ENCODE measurements around the gene UMOD. TPM values are rescaled to one million over a fixed set of nuclear protein-coding genes. Genes with fewer than 3 reads are reported as not detected.

UMOD gene
- total RNA-seq, 4 donors from 2014 or later = not detected

GRCh38 chr16:20329392-20330138 lies 22.9 kb downstream of the UMOD start:
- TF ChIP-seq CTCF (IDR thresholded peaks at IDR 0.05; ENCODE audit: low read depth) = no peak

DNA sequence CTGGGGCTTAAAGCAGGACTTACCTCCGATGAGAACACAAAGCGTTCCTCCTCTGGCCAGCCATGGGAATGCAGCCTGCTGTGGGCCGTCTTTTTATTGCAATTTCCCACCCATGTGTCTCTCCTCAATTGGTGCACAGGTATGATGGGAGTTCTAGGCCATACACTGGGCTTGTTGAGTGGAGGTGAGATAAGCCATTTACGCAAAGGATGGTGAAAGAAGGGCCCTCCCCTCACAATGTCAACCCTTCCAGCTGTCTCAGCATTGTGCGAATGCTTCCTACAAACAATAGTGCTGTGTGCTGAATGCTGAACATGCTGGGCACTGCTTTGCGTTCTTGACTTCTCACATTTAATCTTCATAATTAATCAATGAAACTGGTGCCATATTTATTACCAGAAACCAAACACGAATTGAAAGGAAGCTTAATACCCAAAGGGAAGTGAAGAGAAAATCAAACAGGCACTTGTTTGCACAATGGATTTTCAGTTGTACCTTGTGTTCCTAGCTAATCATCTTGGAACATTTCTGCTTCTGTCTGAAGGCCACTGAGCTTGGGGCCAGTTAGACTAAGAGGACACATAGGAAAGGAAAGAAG lies 25.0 kb downstream of the UMOD start, which contains the start of gene GP2:
Gene GP2, minus strand, starts transcription at position 70 of the 598 bp plus-strand sequence. CDS start 1,082 bp downstream, outside the sequence.
- no peak for TF ChIP-seq CTCF (IDR thresholded peaks at IDR 0.05; ENCODE audit: low read depth)

DNA sequence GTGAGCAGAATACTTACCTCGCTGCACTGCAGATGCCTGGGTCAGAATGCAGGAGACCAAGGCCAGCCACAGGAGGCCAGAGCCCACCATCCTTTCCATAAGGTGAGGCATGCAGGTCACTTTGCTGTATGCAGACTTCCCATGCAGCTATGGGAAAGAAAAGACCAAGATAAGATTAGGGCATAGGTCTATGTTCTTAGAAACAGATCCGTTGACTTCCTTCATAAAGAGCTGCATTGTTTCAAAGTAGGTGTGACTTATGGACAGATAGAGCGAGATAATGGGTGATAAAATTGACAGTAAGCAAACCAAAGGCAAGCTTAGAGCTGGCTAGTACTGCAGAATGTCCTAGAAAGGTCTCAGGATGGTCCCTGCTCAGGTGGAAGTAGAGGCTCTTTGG lies 26.2 kb downstream of the UMOD start:
- no peak for TF ChIP-seq CTCF (IDR thresholded peaks at IDR 0.05; ENCODE audit: low read depth)

DNA sequence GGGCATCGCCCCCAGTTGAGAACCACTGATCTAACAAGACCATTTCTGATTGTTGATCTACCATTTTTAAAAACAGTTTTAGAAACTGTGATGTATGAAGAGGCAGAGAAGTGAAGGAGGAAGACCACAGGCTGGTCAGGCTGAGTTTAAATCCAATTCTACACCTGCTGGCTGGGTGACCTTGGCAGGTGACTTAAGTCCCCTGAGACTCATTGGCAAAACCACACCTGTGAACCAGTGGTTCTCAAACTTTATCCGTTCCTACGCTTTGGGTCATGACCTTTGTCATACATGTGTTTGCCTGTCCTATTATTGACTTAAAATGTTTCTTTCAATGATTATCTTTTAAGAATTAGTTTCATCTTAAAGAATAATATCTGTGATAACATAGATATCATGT lies 27.5 kb downstream of the UMOD start:
- no peak for TF ChIP-seq CTCF (IDR thresholded peaks at IDR 0.05; ENCODE audit: low read depth)

DNA sequence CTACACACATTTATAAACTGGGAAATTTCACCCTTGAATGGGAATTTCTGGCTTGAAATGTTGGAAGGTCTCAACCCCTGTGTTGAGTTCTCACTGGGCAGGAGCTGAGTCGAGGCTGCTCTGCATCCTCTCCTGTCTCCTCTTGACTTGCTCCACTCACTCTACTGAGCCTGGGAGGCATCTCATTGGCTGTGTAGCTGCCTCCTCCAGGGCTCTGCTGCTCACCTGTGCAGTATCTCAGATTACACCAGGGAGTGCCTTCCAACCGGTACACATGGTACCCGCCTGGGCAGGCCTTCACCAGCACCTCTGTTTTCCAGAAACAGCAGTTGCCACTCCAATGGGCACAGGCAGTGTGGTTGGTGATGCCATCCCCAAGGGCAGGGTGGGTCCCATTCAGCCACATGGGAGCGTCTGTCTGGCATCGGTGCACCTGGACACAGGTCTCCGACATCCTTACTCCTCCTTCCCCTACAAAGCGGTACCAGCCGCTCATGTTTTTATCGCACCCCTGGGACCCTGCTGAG lies 28.9 kb downstream of the UMOD start:
- no peak for TF ChIP-seq CTCF (IDR thresholded peaks at IDR 0.05; ENCODE audit: low read depth)

DNA sequence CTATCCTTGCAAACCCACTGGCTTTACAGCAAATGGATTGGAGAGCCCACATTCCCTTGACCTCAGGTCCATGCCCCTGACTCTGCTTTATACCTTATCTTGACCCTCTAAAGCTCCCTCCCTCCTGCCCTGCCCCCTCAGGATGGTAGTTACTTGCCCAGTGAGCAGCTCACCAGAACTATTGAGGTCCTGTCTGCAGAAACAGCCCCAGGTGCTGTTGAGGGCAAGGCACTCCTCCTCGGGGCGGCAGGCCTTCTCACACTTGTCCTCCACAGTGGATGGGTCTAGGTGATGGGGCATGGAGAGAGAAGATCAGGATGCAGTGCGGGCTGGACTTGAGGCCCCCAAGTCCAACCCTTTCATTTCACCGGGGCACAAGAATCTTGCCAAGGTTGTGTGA lies 29.8 kb downstream of the UMOD start:
- TF ChIP-seq CTCF (IDR thresholded peaks at IDR 0.05; ENCODE audit: low read depth) = no peak

DNA sequence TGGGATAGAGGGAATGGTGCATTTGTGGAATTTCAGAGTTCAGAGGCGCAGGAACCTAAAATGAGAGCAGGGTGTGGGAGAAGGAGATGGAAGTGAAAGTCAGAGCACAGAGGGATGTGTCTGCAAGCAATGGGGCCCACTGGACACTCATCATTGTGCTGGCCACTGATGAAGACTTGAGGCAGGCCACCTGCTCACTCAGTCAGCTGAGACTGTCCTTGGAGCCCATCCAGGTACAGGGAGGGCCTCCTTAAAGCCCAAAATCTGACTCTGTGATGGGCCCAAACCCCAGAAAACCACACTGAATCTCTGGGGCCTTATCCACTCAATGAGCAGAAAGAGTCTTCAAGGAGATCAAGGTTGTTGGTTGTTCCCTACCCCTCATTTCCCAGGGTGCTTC lies 30.8 kb downstream of the UMOD start:
- TF ChIP-seq CTCF (IDR thresholded peaks at IDR 0.05; ENCODE audit: low read depth) = no peak
